H1 (cell line): ENCODE data around the gene SSTR3. TPM values are rescaled to one million over a fixed set of nuclear protein-coding genes. Genes with fewer than 3 reads are reported as not detected.

Experiments used
- BCL11A ChIP-seq, 2 experiments: IDR thresholded peaks; one replicate each; pipeline ENCODE4 v1.6.1; 2011; ENCODE audit warnings: low read depth in 2 of 2, low read length in 2 of 2, mild to moderate bottlenecking in 2 of 2
- BRCA1 ChIP-seq: IDR thresholded peaks from 2 replicates; pipeline ENCODE4 v1.6.1; 2012; ENCODE audit warnings: low read depth, low read length, improper control_type of control experiment
- JUND ChIP-seq: IDR thresholded peaks from 2 replicates; pipeline ENCODE4 v1.6.1; 2011; ENCODE audit warnings: mild to moderate bottlenecking, improper control_type of control experiment, low read length
- PHF8 ChIP-seq: fragments of 200-600 bp; sonication (generic); conservative IDR thresholded peaks from 2 replicates; pipeline ENCODE4 v1.7.1; 2012; ENCODE audit warnings: low read depth, mild to moderate bottlenecking, inconsistent platforms, low read length, moderate library complexity
- polyA plus RNA-seq, 7 experiments: library from polyadenylated mRNA; depleted of rRNA in 3 of 7; stranded (reverse) in 5 of 7; unstranded in 2 of 7; fragments of >200 nt in 5 of 7; fragments of 200-250 nt in 2 of 7; gene quantifications; 1 replicate in 5 of 7; 2 replicates in 1 of 7; 4 replicates in 1 of 7; pipeline versions ENCODE4 v1.2.1 to v1.2.3, GENCODE V29; 2011 to 2013; ENCODE audit warnings: missing spikeins in 2 of 7, mixed read lengths in 2 of 7
- total RNA-seq: library from RNA; stranded (reverse); fragmentation: NEBNext Ultra II Directional; extraction: Animal tissue kit (Norgen Biotek cat#: 25700); gene quantifications from 2 replicates; pipeline ENCODE4 v1.2.1, GENCODE V29; 2021
- TF ChIP-seq, protein P1 (sequence below): fragments of 300-600 bp; sonication (generic); IDR thresholded peaks from 2 replicates; pipeline ENCODE4 v1.7.1; 2012; ENCODE audit warnings: low read length, moderate library complexity, mild to moderate bottlenecking, inconsistent platforms; ENCODE audit not compliant: insufficient replicate concordance
- TF ChIP-seq, protein P2 (sequence below), 3 experiments: IDR thresholded peaks; 1 replicate in 2 of 3; 2 replicates in 1 of 3; pipeline versions ENCODE4 v1.5.1 to v1.6.1; 2011; ENCODE audit warnings: low read length in 3 of 3, mild to moderate bottlenecking in 3 of 3, inconsistent platforms in 2 of 3, low read depth in 1 of 3, moderate library complexity in 1 of 3; ENCODE audit not compliant: insufficient read depth in 1 of 3; ENCODE audit errors: control extremely low read depth in 1 of 3
- TF ChIP-seq, protein P3 (sequence below): IDR thresholded peaks from 2 replicates; pipeline ENCODE4 v1.6.1; 2012; ENCODE audit warnings: inconsistent platforms

The SSTR3 gene
- total and polyA plus RNA-seq, 2 of the 8 experiments (the other 6 are each of a cell fraction or from before 2014, with no cell fraction given), result 0.22 to 0.77 TPM

DNA sequence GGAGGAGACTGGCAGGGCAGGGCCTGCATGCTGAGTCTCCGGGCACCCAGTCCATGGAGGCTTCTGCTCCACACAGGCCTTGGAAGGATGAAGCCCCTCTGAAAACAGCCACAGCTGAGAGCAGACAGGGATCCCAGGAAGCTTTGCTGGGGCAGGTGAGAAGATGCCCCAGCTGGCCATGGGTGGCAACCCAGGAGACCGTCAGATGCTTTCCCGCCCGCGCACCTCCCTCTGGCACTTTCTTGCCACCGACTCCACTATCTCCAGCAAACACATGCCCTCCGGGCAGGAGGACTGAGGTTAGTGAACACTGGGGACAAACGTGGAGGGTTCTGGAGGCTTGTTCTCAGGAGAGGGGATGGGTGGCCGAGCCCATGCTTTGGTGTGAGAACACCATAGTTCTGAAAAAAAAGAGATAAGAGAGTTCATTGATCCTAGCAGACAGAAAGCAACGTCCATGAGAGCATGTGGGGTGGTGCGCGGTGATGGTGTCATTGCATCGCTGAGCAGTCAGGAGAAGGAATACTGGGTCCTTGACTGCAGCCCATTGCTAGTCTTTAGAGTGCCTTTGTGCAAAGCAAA is 26.5 kb downstream of the SSTR3 start (continued):
- TF ChIP-seq, protein P1, sequence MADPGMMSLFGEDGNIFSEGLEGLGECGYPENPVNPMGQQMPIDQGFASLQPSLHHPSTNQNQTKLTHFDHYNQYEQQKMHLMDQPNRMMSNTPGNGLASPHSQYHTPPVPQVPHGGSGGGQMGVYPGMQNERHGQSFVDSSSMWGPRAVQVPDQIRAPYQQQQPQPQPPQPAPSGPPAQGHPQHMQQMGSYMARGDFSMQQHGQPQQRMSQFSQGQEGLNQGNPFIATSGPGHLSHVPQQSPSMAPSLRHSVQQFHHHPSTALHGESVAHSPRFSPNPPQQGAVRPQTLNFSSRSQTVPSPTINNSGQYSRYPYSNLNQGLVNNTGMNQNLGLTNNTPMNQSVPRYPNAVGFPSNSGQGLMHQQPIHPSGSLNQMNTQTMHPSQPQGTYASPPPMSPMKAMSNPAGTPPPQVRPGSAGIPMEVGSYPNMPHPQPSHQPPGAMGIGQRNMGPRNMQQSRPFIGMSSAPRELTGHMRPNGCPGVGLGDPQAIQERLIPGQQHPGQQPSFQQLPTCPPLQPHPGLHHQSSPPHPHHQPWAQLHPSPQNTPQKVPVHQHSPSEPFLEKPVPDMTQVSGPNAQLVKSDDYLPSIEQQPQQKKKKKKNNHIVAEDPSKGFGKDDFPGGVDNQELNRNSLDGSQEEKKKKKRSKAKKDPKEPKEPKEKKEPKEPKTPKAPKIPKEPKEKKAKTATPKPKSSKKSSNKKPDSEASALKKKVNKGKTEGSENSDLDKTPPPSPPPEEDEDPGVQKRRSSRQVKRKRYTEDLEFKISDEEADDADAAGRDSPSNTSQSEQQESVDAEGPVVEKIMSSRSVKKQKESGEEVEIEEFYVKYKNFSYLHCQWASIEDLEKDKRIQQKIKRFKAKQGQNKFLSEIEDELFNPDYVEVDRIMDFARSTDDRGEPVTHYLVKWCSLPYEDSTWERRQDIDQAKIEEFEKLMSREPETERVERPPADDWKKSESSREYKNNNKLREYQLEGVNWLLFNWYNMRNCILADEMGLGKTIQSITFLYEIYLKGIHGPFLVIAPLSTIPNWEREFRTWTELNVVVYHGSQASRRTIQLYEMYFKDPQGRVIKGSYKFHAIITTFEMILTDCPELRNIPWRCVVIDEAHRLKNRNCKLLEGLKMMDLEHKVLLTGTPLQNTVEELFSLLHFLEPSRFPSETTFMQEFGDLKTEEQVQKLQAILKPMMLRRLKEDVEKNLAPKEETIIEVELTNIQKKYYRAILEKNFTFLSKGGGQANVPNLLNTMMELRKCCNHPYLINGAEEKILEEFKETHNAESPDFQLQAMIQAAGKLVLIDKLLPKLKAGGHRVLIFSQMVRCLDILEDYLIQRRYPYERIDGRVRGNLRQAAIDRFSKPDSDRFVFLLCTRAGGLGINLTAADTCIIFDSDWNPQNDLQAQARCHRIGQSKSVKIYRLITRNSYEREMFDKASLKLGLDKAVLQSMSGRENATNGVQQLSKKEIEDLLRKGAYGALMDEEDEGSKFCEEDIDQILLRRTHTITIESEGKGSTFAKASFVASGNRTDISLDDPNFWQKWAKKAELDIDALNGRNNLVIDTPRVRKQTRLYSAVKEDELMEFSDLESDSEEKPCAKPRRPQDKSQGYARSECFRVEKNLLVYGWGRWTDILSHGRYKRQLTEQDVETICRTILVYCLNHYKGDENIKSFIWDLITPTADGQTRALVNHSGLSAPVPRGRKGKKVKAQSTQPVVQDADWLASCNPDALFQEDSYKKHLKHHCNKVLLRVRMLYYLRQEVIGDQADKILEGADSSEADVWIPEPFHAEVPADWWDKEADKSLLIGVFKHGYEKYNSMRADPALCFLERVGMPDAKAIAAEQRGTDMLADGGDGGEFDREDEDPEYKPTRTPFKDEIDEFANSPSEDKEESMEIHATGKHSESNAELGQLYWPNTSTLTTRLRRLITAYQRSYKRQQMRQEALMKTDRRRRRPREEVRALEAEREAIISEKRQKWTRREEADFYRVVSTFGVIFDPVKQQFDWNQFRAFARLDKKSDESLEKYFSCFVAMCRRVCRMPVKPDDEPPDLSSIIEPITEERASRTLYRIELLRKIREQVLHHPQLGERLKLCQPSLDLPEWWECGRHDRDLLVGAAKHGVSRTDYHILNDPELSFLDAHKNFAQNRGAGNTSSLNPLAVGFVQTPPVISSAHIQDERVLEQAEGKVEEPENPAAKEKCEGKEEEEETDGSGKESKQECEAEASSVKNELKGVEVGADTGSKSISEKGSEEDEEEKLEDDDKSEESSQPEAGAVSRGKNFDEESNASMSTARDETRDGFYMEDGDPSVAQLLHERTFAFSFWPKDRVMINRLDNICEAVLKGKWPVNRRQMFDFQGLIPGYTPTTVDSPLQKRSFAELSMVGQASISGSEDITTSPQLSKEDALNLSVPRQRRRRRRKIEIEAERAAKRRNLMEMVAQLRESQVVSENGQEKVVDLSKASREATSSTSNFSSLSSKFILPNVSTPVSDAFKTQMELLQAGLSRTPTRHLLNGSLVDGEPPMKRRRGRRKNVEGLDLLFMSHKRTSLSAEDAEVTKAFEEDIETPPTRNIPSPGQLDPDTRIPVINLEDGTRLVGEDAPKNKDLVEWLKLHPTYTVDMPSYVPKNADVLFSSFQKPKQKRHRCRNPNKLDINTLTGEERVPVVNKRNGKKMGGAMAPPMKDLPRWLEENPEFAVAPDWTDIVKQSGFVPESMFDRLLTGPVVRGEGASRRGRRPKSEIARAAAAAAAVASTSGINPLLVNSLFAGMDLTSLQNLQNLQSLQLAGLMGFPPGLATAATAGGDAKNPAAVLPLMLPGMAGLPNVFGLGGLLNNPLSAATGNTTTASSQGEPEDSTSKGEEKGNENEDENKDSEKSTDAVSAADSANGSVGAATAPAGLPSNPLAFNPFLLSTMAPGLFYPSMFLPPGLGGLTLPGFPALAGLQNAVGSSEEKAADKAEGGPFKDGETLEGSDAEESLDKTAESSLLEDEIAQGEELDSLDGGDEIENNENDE, result no peak
- no peak for TF ChIP-seq JUND
- TF ChIP-seq, protein P2, sequence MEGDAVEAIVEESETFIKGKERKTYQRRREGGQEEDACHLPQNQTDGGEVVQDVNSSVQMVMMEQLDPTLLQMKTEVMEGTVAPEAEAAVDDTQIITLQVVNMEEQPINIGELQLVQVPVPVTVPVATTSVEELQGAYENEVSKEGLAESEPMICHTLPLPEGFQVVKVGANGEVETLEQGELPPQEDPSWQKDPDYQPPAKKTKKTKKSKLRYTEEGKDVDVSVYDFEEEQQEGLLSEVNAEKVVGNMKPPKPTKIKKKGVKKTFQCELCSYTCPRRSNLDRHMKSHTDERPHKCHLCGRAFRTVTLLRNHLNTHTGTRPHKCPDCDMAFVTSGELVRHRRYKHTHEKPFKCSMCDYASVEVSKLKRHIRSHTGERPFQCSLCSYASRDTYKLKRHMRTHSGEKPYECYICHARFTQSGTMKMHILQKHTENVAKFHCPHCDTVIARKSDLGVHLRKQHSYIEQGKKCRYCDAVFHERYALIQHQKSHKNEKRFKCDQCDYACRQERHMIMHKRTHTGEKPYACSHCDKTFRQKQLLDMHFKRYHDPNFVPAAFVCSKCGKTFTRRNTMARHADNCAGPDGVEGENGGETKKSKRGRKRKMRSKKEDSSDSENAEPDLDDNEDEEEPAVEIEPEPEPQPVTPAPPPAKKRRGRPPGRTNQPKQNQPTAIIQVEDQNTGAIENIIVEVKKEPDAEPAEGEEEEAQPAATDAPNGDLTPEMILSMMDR (IDR thresholded peaks at IDR 0.05; ENCODE audit: control extremely low read depth in 1 of 3, insufficient read depth in 1 of 3, low read depth in 1 of 3, low read length in 3 of 3), result no peak
- no peak for TF ChIP-seq BRCA1
- TF ChIP-seq, protein P3, sequence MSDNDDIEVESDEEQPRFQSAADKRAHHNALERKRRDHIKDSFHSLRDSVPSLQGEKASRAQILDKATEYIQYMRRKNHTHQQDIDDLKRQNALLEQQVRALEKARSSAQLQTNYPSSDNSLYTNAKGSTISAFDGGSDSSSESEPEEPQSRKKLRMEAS, result no peak
- no peak for TF ChIP-seq BCL11A (IDR thresholded peaks at IDR 0.05; ENCODE audit: low read depth in 2 of 2, low read length in 2 of 2)
- no peak for TF ChIP-seq PHF8
